ENCODE data around the gene HTR7. TPM values are rescaled to one million over a fixed set of nuclear protein-coding genes. Genes with fewer than 3 reads are reported as not detected.

HTR7 gene
- total and polyA plus RNA-seq, 4 donors: 0.12 to 0.65 (median 0.33) TPM

GRCh38 chr10:90879062-90879461 lies 21.2 kb upstream of the HTR7 start:
- Histone ChIP-seq H3K4me3 (no peak overlapping the region), H3K27ac (ENCODE audit: low read depth in 1 of 2, low read length in 1 of 2) (no peak overlapping the region), H3K4me1 (ENCODE audit: control insufficient read depth in 5 of 5, insufficient read depth in 5 of 5, low read length in 5 of 5) (peaks cover 0 to under 1% (median 0%) of the 10 kb centered on the region in 5 donors), H3K36me3 (ENCODE audit: control insufficient read depth in 4 of 4, insufficient read depth in 4 of 4, low read length in 4 of 4) (peaks cover 8 to 32% (median 21%) of the 10 kb centered on the region in 4 donors), H3K9ac (ENCODE audit: insufficient read depth in 1 of 2, low read length in 2 of 2) (no peak overlapping the region), H3K9me3 (ENCODE audit: control insufficient read depth in 4 of 4, insufficient read depth in 3 of 4, low read length in 3 of 4) (no peaks in the 10 kb centered on the region), H3K27me3 (ENCODE audit: control insufficient read depth in 3 of 3, insufficient read depth in 3 of 3, low read length in 2 of 3) (no peaks in the 10 kb centered on the region)
- DNase-seq (no peak), ATAC-seq (ENCODE audit: insufficient read depth, low FRiP score) (no peak)
- TF ChIP-seq CTCF (IDR thresholded peaks at IDR 0.05; ENCODE audit: control extremely low read depth, extremely low read depth): no peak
- 89 to 90% methylated on average over 2 of the region's 2 CpGs for WGBS, 2 donors

- Histone ChIP-seq H3K27ac (ENCODE audit: low read depth in 1 of 2, low read length in 1 of 2) (no peak overlapping the region), H3K9me3 (ENCODE audit: control insufficient read depth in 4 of 4, insufficient read depth in 3 of 4, low read length in 3 of 4) (peaks cover 0 to 3% (median 1%) of the 10 kb centered on the region in 4 donors), H3K9ac (ENCODE audit: insufficient read depth in 1 of 2, low read length in 2 of 2) (peak overlapping the region; percentile 76 to 86), H3K27me3 (ENCODE audit: control insufficient read depth in 3 of 3, insufficient read depth in 3 of 3, low read length in 2 of 3) (no peaks in the 10 kb centered on the region), H3K4me1 (ENCODE audit: control insufficient read depth in 5 of 5, insufficient read depth in 5 of 5, low read length in 5 of 5) (peaks cover 0 to 17% (median 5%) of the 10 kb centered on the region in 5 donors), H3K4me3 (peak overlapping the region; percentile 76), H3K36me3 (ENCODE audit: control insufficient read depth in 4 of 4, insufficient read depth in 4 of 4, low read length in 4 of 4) (peaks cover 7 to 11% (median 9%) of the 10 kb centered on the region in 4 donors)
- DNase-seq (no peak), ATAC-seq (ENCODE audit: insufficient read depth, low FRiP score) (no peak)
- TF ChIP-seq CTCF (IDR thresholded peaks at IDR 0.05; ENCODE audit: control extremely low read depth, extremely low read depth): no peak
- WGBS, 2 donors: 21 to 33% methylated on average over 8 of the region's 8 CpGs
Observed at GRCh38 chr10:90872648-90873020, 14.8 kb upstream of the HTR7 start.

- ATAC-seq (ENCODE audit: insufficient read depth, low FRiP score) (peak; percentile 97), DNase-seq (peak; percentile 87 to 90 (median 89))
- Histone ChIP-seq H3K27me3 (ENCODE audit: control insufficient read depth in 3 of 3, insufficient read depth in 3 of 3, low read length in 2 of 3) (no peaks in the 10 kb centered on the region), H3K4me3 (peak within 1 kb of the TSS; percentile 76), H3K9me3 (ENCODE audit: control insufficient read depth in 4 of 4, insufficient read depth in 3 of 4, low read length in 3 of 4) (peaks cover 0 to 3% (median 1%) of the 10 kb centered on the region in 4 donors), H3K4me1 (ENCODE audit: control insufficient read depth in 5 of 5, insufficient read depth in 5 of 5, low read length in 5 of 5) (peaks cover 0 to 17% (median 5%) of the 10 kb centered on the region in 5 donors), H3K9ac (ENCODE audit: insufficient read depth in 1 of 2, low read length in 2 of 2) (peak within 1 kb of the TSS; percentile 76 to 86), H3K27ac (ENCODE audit: low read depth in 1 of 2, low read length in 1 of 2) (peak within 1 kb of the TSS; percentile 46 to 73), H3K36me3 (ENCODE audit: control insufficient read depth in 4 of 4, insufficient read depth in 4 of 4, low read length in 4 of 4) (peaks cover 5 to 11% (median 7%) of the 10 kb centered on the region in 4 donors)
- no peak for TF ChIP-seq CTCF (IDR thresholded peaks at IDR 0.05; ENCODE audit: control extremely low read depth, extremely low read depth)
- WGBS, 2 donors: 0 to 1% methylated on average over 43 of the region's 43 CpGs
Observed at GRCh38 chr10:90871766-90872647, 14.2 kb upstream of the HTR7 start, which contains the start of gene RPP30. TSS of gene RPP30 (plus strand) at chr10:90871974. CDS start at chr10:90871987, 13 bp downstream.
